CD4-positive, alpha-beta T cell (primary cell): Measurements from ENCODE around the gene SPOCK1. TPM values are rescaled to one million over a fixed set of nuclear protein-coding genes. Genes with fewer than 3 reads are reported as not detected.

Source experiments
- ATAC-seq: fragments of 200-7000 bp; cut with Tn5 transposase; one replicate; pipeline ENCODE4 v1.10.0; 2022; ENCODE audit warnings: mild to moderate bottlenecking; ENCODE audit not compliant: poor library complexity
- CTCF ChIA-PET: fragments of 350-600 bp; sonication (Branson Sonifier 250); formaldehyde crosslinking; loops from one replicate; lab custom pipeline; 2021; ENCODE audit warnings: antibody characterized with exemption, inconsistent platforms; lab: Charles Lee
- POLR2A ChIA-PET: fragments of 350-600 bp; sonication (Branson Sonifier 250); formaldehyde crosslinking; loops from one replicate; lab custom pipeline; 2021; ENCODE audit warnings: antibody characterized with exemption, inconsistent platforms; lab: Charles Lee
- DNase-seq, 14 experiments: peaks; one replicate each; pipeline ENCODE4 v3.0.0-alpha.2; 2013 to 2020; ENCODE audit warnings: mixed read lengths in 2 of 14
- H3K27ac ChIP-seq, 2 donors: one replicate each; pipeline versions ENCODE4 v1.5.1 to v1.7.0; 2013; ENCODE audit warnings: low read length in 2 of 2, low read depth in 1 of 2, mild to moderate bottlenecking in 1 of 2
- H3K27me3 ChIP-seq, 2 experiments: 1 replicate in 1 of 2; 2 replicates in 1 of 2; pipeline versions ENCODE4 v1.6.1 to v1.7.0; 2013; ENCODE audit warnings: low read length in 2 of 2, control low read depth in 1 of 2, mild to moderate bottlenecking in 1 of 2, moderate library complexity in 1 of 2; ENCODE audit not compliant: insufficient read depth in 2 of 2, control insufficient read depth in 1 of 2
- H3K36me3 ChIP-seq: one replicate; pipeline ENCODE4 v1.6.1; 2013; ENCODE audit warnings: low read length, control low read depth; ENCODE audit not compliant: insufficient read depth
- H3K4me1 ChIP-seq: one replicate; pipeline ENCODE4 v1.6.1; 2013; ENCODE audit warnings: low read length, control low read depth; ENCODE audit not compliant: insufficient read depth
- H3K4me3 ChIP-seq: one replicate; pipeline ENCODE4 v1.5.1; 2013; ENCODE audit warnings: mild to moderate bottlenecking, low read length, moderate library complexity
- H3K9me3 ChIP-seq, 2 experiments: 1 replicate in 1 of 2; 2 replicates in 1 of 2; pipeline versions ENCODE4 v1.6.1 to v1.7.0; 2013; ENCODE audit warnings: low read length in 2 of 2, mild to moderate bottlenecking in 2 of 2, control low read depth in 1 of 2, moderate library complexity in 1 of 2; ENCODE audit not compliant: control insufficient read depth in 1 of 2, insufficient read depth in 1 of 2
- H3K27ac Mint-ChIP-seq: one replicate; pipeline ENCODE4 v1.8.0; 2020; ENCODE audit warnings: mixed read lengths
- H3K27me3 Mint-ChIP-seq: one replicate; pipeline ENCODE4 v1.8.0; 2021; ENCODE audit warnings: mixed read lengths
- H3K36me3 Mint-ChIP-seq: one replicate; pipeline ENCODE4 v1.8.0; 2021; ENCODE audit warnings: low read depth, mixed read lengths
- H3K4me1 Mint-ChIP-seq: one replicate; pipeline ENCODE4 v1.8.0; 2021; ENCODE audit warnings: low read depth, mixed read lengths
- H3K4me3 Mint-ChIP-seq: one replicate; pipeline ENCODE4 v1.8.0; 2020; ENCODE audit warnings: mild to moderate bottlenecking, mixed read lengths
- H3K9me3 Mint-ChIP-seq: one replicate; pipeline ENCODE4 v1.8.0; 2020; ENCODE audit warnings: mixed read lengths
- CTCF ChIP-seq: fragments of 200-600 bp; IDR thresholded peaks from one replicate; pipeline ENCODE4 v1.8.0; 2022; ENCODE audit warnings: antibody characterized with exemption, mild to moderate bottlenecking
- intact Hi-C, 2 experiments: fragments of 100-400 bp; cut with DNase I in 1 of 2; cut with micrococcal nuclease in 1 of 2; formaldehyde crosslinking; loops; one replicate each; pipeline versions ENCODE4 v1.15.1 to v1.9.0; 2023 to 2025; cut with DNase I, micrococcal nuclease
- total RNA-seq, 174 experiments: library from RNA in 2 of 174; stranded (reverse) in 2 of 174; gene quantifications; one replicate each; pipeline ENCODE4 v1.2.3 and lab custom pipeline; 2021 to 2026

SPOCK1 gene
- total RNA-seq, 2 experiments from 2014 or later, result not detected

- no peak overlapping the region for H3K4me3 ChIP-seq
- TF ChIP-seq CTCF, result no peak
- H3K36me3 ChIP-seq, result no peaks in the 10 kb centered on the region
- no peaks in the 10 kb centered on the region for H3K4me1 ChIP-seq
- no peaks in the 10 kb centered on the region for H3K9me3 ChIP-seq
- no peak overlapping the region for H3K27ac Mint-ChIP-seq
- ChIA-PET CTCF (no interaction called here), POLR2A (no interaction called here)
- H3K9me3 Mint-ChIP-seq, result peaks cover 7% of the 10 kb centered on the region
- DNase-seq (no peak), ATAC-seq (no peak)
- H3K27me3 ChIP-seq, result no peaks in the 10 kb centered on the region
- H3K4me1 Mint-ChIP-seq, result no peaks in the 10 kb centered on the region
- intact Hi-C loops, result no loop called here
- H3K27me3 Mint-ChIP-seq, result peaks cover 6% of the 10 kb centered on the region
- H3K36me3 Mint-ChIP-seq, result no peaks in the 10 kb centered on the region
- H3K4me3 Mint-ChIP-seq, result no peak overlapping the region
- no peak overlapping the region for H3K27ac ChIP-seq
Observed at GRCh38 chr5:137004279-137004678, 494.8 kb downstream of the SPOCK1 start.

- intact Hi-C loops, result no loop called here
- no peaks in the 10 kb centered on the region for H3K9me3 ChIP-seq
Observed at GRCh38 chr5:137001026-137001569, 498.0 kb downstream of the SPOCK1 start.

GRCh38 chr5:136999787-137000186 is 499.3 kb downstream of the SPOCK1 start:
- intact Hi-C loops, result no loop called here
- H3K4me1 ChIP-seq, result no peaks in the 10 kb centered on the region

More at GRCh38 chr5:137001026-137001569, 498.0 kb downstream of the SPOCK1 start:
- CTCF ChIA-PET, result no interaction called here
- Histone ChIP-seq H3K4me3 (no peak overlapping the region), H3K4me1 (no peaks in the 10 kb centered on the region), H3K36me3 (no peaks in the 10 kb centered on the region), H3K27me3 (no peaks in the 10 kb centered on the region), H3K27ac (no peak overlapping the region)
- DNase-seq (no peak), ATAC-seq (no peak)
- Mint-ChIP-seq H3K27ac (no peak overlapping the region), H3K27me3 (peaks cover 6% of the 10 kb centered on the region), H3K4me3 (no peak overlapping the region), H3K9me3 (peaks cover 7% of the 10 kb centered on the region), H3K36me3 (no peaks in the 10 kb centered on the region), H3K4me1 (no peaks in the 10 kb centered on the region)
- POLR2A ChIA-PET, result no interaction called here
- no peak for TF ChIP-seq CTCF

More at GRCh38 chr5:136999787-137000186, 499.3 kb downstream of the SPOCK1 start:
- Histone ChIP-seq H3K4me3 (no peak overlapping the region), H3K27ac (no peak overlapping the region), H3K9me3 (no peaks in the 10 kb centered on the region), H3K36me3 (no peaks in the 10 kb centered on the region), H3K27me3 (no peaks in the 10 kb centered on the region)
- Mint-ChIP-seq H3K4me3 (no peak overlapping the region), H3K36me3 (no peaks in the 10 kb centered on the region), H3K27me3 (peaks cover 6% of the 10 kb centered on the region), H3K4me1 (no peaks in the 10 kb centered on the region), H3K9me3 (peaks cover 2% of the 10 kb centered on the region), H3K27ac (no peak overlapping the region)
- CTCF ChIA-PET, result no interaction called here
- no peak for TF ChIP-seq CTCF
- POLR2A ChIA-PET, result no interaction called here
- no peak for ATAC-seq
- no peak for DNase-seq
